ENCODE results near the gene OLFML2B. TPM values are rescaled to one million over a fixed set of nuclear protein-coding genes. Genes with fewer than 3 reads are reported as not detected.
"Not testable (repeated sequence)": the region's sequence is repeated elsewhere in the genome, so short reads cannot be mapped to it uniquely, and the experiment has no call there.

Gene OLFML2B
- total RNA-seq, 1 experiment from 2014 or later: 3.4 TPM

- Histone ChIP-seq H3K27ac (ENCODE audit: low read depth, low read length, poor library complexity, severe bottlenecking) (peak overlapping the region; percentile 38), H3K4me3 (ENCODE audit: low read depth, low read length, poor library complexity, severe bottlenecking) (no peak overlapping the region), H3K4me1 (ENCODE audit: insufficient read depth, low read length, poor library complexity, severe bottlenecking) (peaks cover 16% of the 10 kb centered on the region), H3K9me3 (ENCODE audit: low read depth, low read length, poor library complexity, severe bottlenecking) (no peaks in the 10 kb centered on the region), H3K27me3 (replicated peaks; ENCODE audit: insufficient read depth, low read depth, low read length, poor library complexity) (no peaks in the 10 kb centered on the region), H3K36me3 (ENCODE audit: insufficient read depth, low read length, poor library complexity, severe bottlenecking) (no peaks in the 10 kb centered on the region)
- peak; percentile 87 for DNase-seq (ENCODE audit: low spot score)
- intact Hi-C loops (cut with micrococcal nuclease; ENCODE audit: unreplicated experiment): loop anchor here (1.0 to 10.0 kb wide), 7 partner anchors 111 to 779 kb away; partner anchors contain the start of gene HSD17B7
- ChIA-PET CTCF (interaction anchor here (0.6 to 1.3 kb wide), 10 partner anchors 78 to 744 kb away, joined by 3 to 20 read pairs (median 4); no protein-coding TSS in a partner anchor), POLR2A (ENCODE audit: low non-redundant PET) (no interaction called here)
- no TSS peak for BruUV-seq (replicated peaks)
- TF ChIP-seq CTCF (conservative IDR thresholded peaks at IDR 0.05; ENCODE audit: low read depth, low read length) (peak; percentile 97), EZH2 (IDR thresholded peaks at IDR 0.05; ENCODE audit: borderline replicate concordance, low read depth, low read length, poor library complexity, severe bottlenecking) (no peak)
Measured at GRCh38 chr1:162056043-162056442, 32.4 kb upstream of the OLFML2B start.

- Histone ChIP-seq H3K4me1 (ENCODE audit: insufficient read depth, low read length, poor library complexity, severe bottlenecking) (peaks cover 16% of the 10 kb centered on the region), H3K27ac (ENCODE audit: low read depth, low read length, poor library complexity, severe bottlenecking) (peak overlapping the region; percentile 61), H3K36me3 (ENCODE audit: insufficient read depth, low read length, poor library complexity, severe bottlenecking) (no peaks in the 10 kb centered on the region), H3K27me3 (replicated peaks; ENCODE audit: insufficient read depth, low read depth, low read length, poor library complexity) (no peaks in the 10 kb centered on the region), H3K9me3 (ENCODE audit: low read depth, low read length, poor library complexity, severe bottlenecking) (no peaks in the 10 kb centered on the region), H3K4me3 (ENCODE audit: low read depth, low read length, poor library complexity, severe bottlenecking) (no peak overlapping the region)
- intact Hi-C loops (cut with micrococcal nuclease; ENCODE audit: unreplicated experiment): loop anchor here (5.0 to 10.0 kb wide), 4 partner anchors 112 to 780 kb away; partner anchors contain the start of gene HSD17B7
- no peak for TF ChIP-seq CTCF (conservative IDR thresholded peaks at IDR 0.05; ENCODE audit: low read depth, low read length)
- TF ChIP-seq EZH2 (IDR thresholded peaks at IDR 0.05; ENCODE audit: borderline replicate concordance, low read depth, low read length, poor library complexity, severe bottlenecking): no peak
- peak; percentile 59 for DNase-seq (ENCODE audit: low spot score)
- ChIA-PET POLR2A (ENCODE audit: low non-redundant PET) (no interaction called here), CTCF (interaction anchor here (0.7 kb wide), 1 partner anchor 1920 kb away, joined by 4 read pairs; no protein-coding TSS in a partner anchor)
- no TSS peak for BruUV-seq (replicated peaks)
Measured at GRCh38 chr1:162055062-162055461, 31.4 kb upstream of the OLFML2B start.

DNA sequence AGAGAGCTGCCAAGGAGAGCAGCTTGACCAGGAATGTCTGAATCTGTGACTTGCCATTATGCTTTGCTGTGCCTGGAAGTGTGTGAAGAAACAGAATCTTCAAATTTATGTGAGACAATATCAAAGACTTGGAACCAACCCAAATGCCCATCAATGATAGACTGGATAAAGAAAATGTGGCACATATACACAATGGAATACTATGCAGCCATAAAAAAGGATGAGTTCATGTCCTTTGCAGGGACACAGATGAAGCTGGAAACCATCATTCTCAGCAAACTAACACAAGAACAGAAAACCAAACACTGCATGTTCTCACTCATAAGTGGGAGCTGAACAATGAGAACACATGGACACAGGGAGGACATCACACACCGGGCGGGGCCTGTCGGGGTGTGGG, 30.3 kb upstream of the OLFML2B start:
- intact Hi-C loops (cut with micrococcal nuclease; ENCODE audit: unreplicated experiment): loop anchor here (10.0 kb wide), 3 partner anchors 561 to 781 kb away; partner anchors contain the start of gene HSD17B7
- H3K36me3 ChIP-seq (ENCODE audit: insufficient read depth, low read length, poor library complexity, severe bottlenecking); H3K9me3 ChIP-seq (ENCODE audit: low read depth, low read length, poor library complexity, severe bottlenecking); POLR2A ChIA-PET (ENCODE audit: low non-redundant PET); H3K4me3 ChIP-seq (ENCODE audit: low read depth, low read length, poor library complexity, severe bottlenecking); CTCF ChIA-PET; BruUV-seq (replicated peaks); H3K27me3 ChIP-seq (replicated peaks; ENCODE audit: insufficient read depth, low read depth, low read length, poor library complexity); DNase-seq (ENCODE audit: low spot score); H3K27ac ChIP-seq (ENCODE audit: low read depth, low read length, poor library complexity, severe bottlenecking): not testable (repeated sequence)
- H3K4me1 ChIP-seq (ENCODE audit: insufficient read depth, low read length, poor library complexity, severe bottlenecking): peaks cover 16% of the 10 kb centered on the region

DNA sequence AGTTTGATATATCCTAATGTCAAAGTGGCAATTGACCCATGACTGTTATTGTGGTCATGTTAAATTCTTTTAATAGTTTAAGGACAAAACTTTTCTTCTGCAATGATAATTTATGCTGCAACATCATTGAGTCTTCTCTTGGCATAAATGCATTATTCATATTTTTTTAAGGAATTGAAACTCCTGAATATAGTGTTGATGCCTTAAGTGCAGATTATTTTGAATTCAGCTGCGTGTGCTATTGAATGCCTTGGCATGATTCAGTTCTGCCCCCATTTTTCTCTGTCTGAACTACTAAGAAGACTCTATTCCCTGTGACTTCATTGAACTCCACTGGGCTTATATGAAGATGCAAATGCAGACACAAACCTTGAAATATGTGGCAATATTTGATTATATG, 23.3 kb upstream of the OLFML2B start:
- Histone ChIP-seq H3K9me3 (ENCODE audit: low read depth, low read length, poor library complexity, severe bottlenecking) (no peaks in the 10 kb centered on the region), H3K4me3 (ENCODE audit: low read depth, low read length, poor library complexity, severe bottlenecking) (no peak overlapping the region), H3K4me1 (ENCODE audit: insufficient read depth, low read length, poor library complexity, severe bottlenecking) (no peaks in the 10 kb centered on the region), H3K27me3 (replicated peaks; ENCODE audit: insufficient read depth, low read depth, low read length, poor library complexity) (no peaks in the 10 kb centered on the region), H3K27ac (ENCODE audit: low read depth, low read length, poor library complexity, severe bottlenecking) (no peak overlapping the region), H3K36me3 (ENCODE audit: insufficient read depth, low read length, poor library complexity, severe bottlenecking) (no peaks in the 10 kb centered on the region)
- ChIA-PET CTCF (no interaction called here), POLR2A (ENCODE audit: low non-redundant PET) (no interaction called here)
- BruUV-seq (replicated peaks): no TSS peak
- TF ChIP-seq EZH2 (IDR thresholded peaks at IDR 0.05; ENCODE audit: borderline replicate concordance, low read depth, low read length, poor library complexity, severe bottlenecking) (no peak), CTCF (conservative IDR thresholded peaks at IDR 0.05; ENCODE audit: low read depth, low read length) (no peak)
- intact Hi-C loops (cut with micrococcal nuclease; ENCODE audit: unreplicated experiment): no loop called here
- DNase-seq (ENCODE audit: low spot score): no peak
